H1 (cell line): ENCODE measurements around the gene TRHDE. TPM values are rescaled to one million over a fixed set of nuclear protein-coding genes. Genes with fewer than 3 reads are reported as not detected.

ENCODE experiments used
- CTCF ChIA-PET: fragments of 300-600 bp; sonication (Branson Sonifier 250); formaldehyde crosslinking; loops from one replicate; lab custom pipeline; 2021; ENCODE audit not compliant: partially characterized antibody; lab: Charles Lee
- POLR2A ChIA-PET: fragments of 300-600 bp; sonication (Branson Sonifier 250); formaldehyde crosslinking; loops from one replicate; lab custom pipeline; 2021; ENCODE audit warnings: inconsistent platforms; ENCODE audit not compliant: partially characterized antibody; lab: Charles Lee
- DNase-seq, 2 experiments: peaks; one replicate each; pipeline versions ENCODE4 v3.0.0 to v3.0.0-alpha.2; 2010 to 2022; ENCODE audit warnings: low spot score in 2 of 2, low read depth in 1 of 2, mixed read lengths in 1 of 2
- FAIRE-seq: peaks from 2 replicates; lab custom pipeline; 2011; peaks lifted over from hg19 to GRCh38; lab: Jason Lieb, UNC
- H2AFZ ChIP-seq: 2 replicates; pipeline ENCODE4 v1.8.1; 2012; ENCODE audit warnings: low read length, inconsistent platforms
- H2AK5ac ChIP-seq: 2 replicates; pipeline ENCODE4 v1.6.1; 2013; ENCODE audit warnings: low read depth, low read length
- H2BK120ac ChIP-seq: replicated peaks from 2 replicates; pipeline ENCODE3; 2013; ENCODE audit warnings: low read depth, low read length, inconsistent platforms
- H2BK12ac ChIP-seq: 2 replicates; pipeline ENCODE4 v1.6.1; 2013; ENCODE audit warnings: low read depth, low read length
- H2BK15ac ChIP-seq: 2 replicates; pipeline ENCODE4 v1.6.1; 2013; ENCODE audit warnings: low read length
- H2BK20ac ChIP-seq: 2 replicates; pipeline ENCODE4 v1.6.1; 2013; ENCODE audit warnings: low read length
- H2BK5ac ChIP-seq: 2 replicates; pipeline ENCODE4 v1.6.1; 2013; ENCODE audit warnings: low read depth, low read length
- H3K14ac ChIP-seq: 2 replicates; pipeline ENCODE4 v1.6.1; 2013; ENCODE audit warnings: inconsistent platforms; ENCODE audit not compliant: insufficient read length
- H3K18ac ChIP-seq: 2 replicates; pipeline ENCODE4 v1.6.1; 2013; ENCODE audit warnings: low read length; ENCODE audit errors: extremely low read depth
- H3K23ac ChIP-seq: 2 replicates; pipeline ENCODE4 v1.6.1; 2013; ENCODE audit warnings: inconsistent platforms; ENCODE audit not compliant: insufficient read length
- H3K23me2 ChIP-seq: 2 replicates; pipeline ENCODE4 v1.6.1; 2013; ENCODE audit warnings: low read depth, low read length
- H3K27ac ChIP-seq: 2 replicates; pipeline ENCODE4 v1.6.1; 2011; ENCODE audit warnings: low read depth, low read length, inconsistent platforms
- H3K27me3 ChIP-seq, 4 experiments: replicated peaks in 1 of 4; 1 replicate in 1 of 4; 2 replicates in 3 of 4; pipeline versions ENCODE4 v1.6.1 to v1.8.1; 2011 to 2013; ENCODE audit warnings: low read length in 3 of 4, mild to moderate bottlenecking in 3 of 4, inconsistent platforms in 2 of 4, mixed read lengths in 2 of 4, moderate library complexity in 1 of 4; ENCODE audit not compliant: control insufficient read depth in 3 of 4, insufficient read depth in 3 of 4; ENCODE audit errors: extremely low read depth in 1 of 4
- H3K36me3 ChIP-seq, 4 experiments: 2 replicates each; pipeline versions ENCODE4 v1.6.1 to v1.8.1; 2011 to 2013; ENCODE audit warnings: mild to moderate bottlenecking in 4 of 4, low read length in 3 of 4, moderate library complexity in 2 of 4, control low read depth in 1 of 4, inconsistent platforms in 1 of 4; ENCODE audit not compliant: insufficient read depth in 4 of 4, control insufficient read depth in 2 of 4
- H3K4ac ChIP-seq: replicated peaks from 2 replicates; pipeline ENCODE3; 2013; ENCODE audit warnings: low read length, low read depth, mixed read lengths, inconsistent platforms; ENCODE audit not compliant: insufficient read length
- H3K4me1 ChIP-seq, 4 experiments: replicated peaks in 1 of 4; 1 replicate in 1 of 4; 2 replicates in 3 of 4; pipeline versions ENCODE4 v1.6.1 to v1.8.1; 2011 to 2013; ENCODE audit warnings: low read length in 3 of 4, inconsistent platforms in 2 of 4, mixed read lengths in 1 of 4; ENCODE audit not compliant: insufficient read depth in 4 of 4, control insufficient read depth in 3 of 4
- H3K4me2 ChIP-seq, 2 experiments: 2 replicates each; pipeline versions ENCODE4 v1.6.1 to v1.8.1; 2011 to 2013; ENCODE audit warnings: low read depth in 2 of 2, low read length in 2 of 2, control low read depth in 1 of 2, inconsistent platforms in 1 of 2, mild to moderate bottlenecking in 1 of 2; ENCODE audit not compliant: insufficient read depth in 1 of 2
- H3K4me3 ChIP-seq, 4 experiments: fragments of 200-600, 300-600 bp in 1 of 4; sonication (generic), shearing (Covaris generic), sonication (Bioruptor Twin) in 1 of 4; 2 replicates each; pipeline versions ENCODE4 v1.5.1 to v1.8.1; 2011 to 2016; ENCODE audit warnings: low read length in 4 of 4, low read depth in 3 of 4, control low read depth in 2 of 4, inconsistent platforms in 2 of 4, mild to moderate bottlenecking in 2 of 4, mixed read lengths in 1 of 4, moderate library complexity in 1 of 4; ENCODE audit not compliant: insufficient read depth in 2 of 4; ENCODE audit errors: extremely low read depth in 1 of 4
- H3K56ac ChIP-seq: replicated peaks from 2 replicates; pipeline ENCODE3; 2013; ENCODE audit warnings: low read depth, mild to moderate bottlenecking, mixed read lengths, low read length, inconsistent platforms; ENCODE audit not compliant: insufficient read length
- H3K79me1 ChIP-seq: 2 replicates; pipeline ENCODE4 v1.6.1; 2013; ENCODE audit warnings: low read depth, low read length, control low read depth
- H3K79me2 ChIP-seq, 2 experiments: 2 replicates each; pipeline versions ENCODE4 v1.6.1 to v1.8.1; 2012 to 2013; ENCODE audit warnings: low read length in 2 of 2, mild to moderate bottlenecking in 2 of 2, inconsistent platforms in 1 of 2; ENCODE audit not compliant: insufficient read depth in 2 of 2, control insufficient read depth in 1 of 2
- H3K9ac ChIP-seq, 4 experiments: replicated peaks in 1 of 4; 1 replicate in 1 of 4; 2 replicates in 3 of 4; pipeline versions ENCODE4 v1.6.1 to v1.8.1; 2011 to 2013; ENCODE audit warnings: low read depth in 3 of 4, low read length in 3 of 4, control low read depth in 2 of 4, mild to moderate bottlenecking in 2 of 4, moderate library complexity in 2 of 4, inconsistent platforms in 1 of 4; ENCODE audit errors: extremely low read depth in 1 of 4
- H3K9me3 ChIP-seq, 2 experiments: 2 replicates each; pipeline versions ENCODE4 v1.6.1 to v1.8.1; 2012 to 2013; ENCODE audit warnings: mild to moderate bottlenecking in 2 of 2, moderate library complexity in 2 of 2, control low read depth in 1 of 2, inconsistent platforms in 1 of 2, low read depth in 1 of 2, low read length in 1 of 2, mixed read lengths in 1 of 2; ENCODE audit not compliant: insufficient read depth in 2 of 2
- H4K20me1 ChIP-seq, 2 experiments: replicated peaks in 1 of 2; 2 replicates each; pipeline versions ENCODE3 to v1.8.1; 2011 to 2013; ENCODE audit warnings: inconsistent platforms in 2 of 2, low read length in 2 of 2, mild to moderate bottlenecking in 1 of 2; ENCODE audit not compliant: insufficient read depth in 2 of 2, control insufficient read depth in 1 of 2
- H4K5ac ChIP-seq: 2 replicates; pipeline ENCODE4 v1.6.1; 2013; ENCODE audit warnings: low read length, low read depth, mixed read lengths, inconsistent platforms; ENCODE audit not compliant: insufficient read length
- H4K8ac ChIP-seq: 2 replicates; pipeline ENCODE4 v1.8.0; 2013; ENCODE audit warnings: mild to moderate bottlenecking, moderate library complexity, low read length, inconsistent platforms; ENCODE audit not compliant: insufficient read depth; ENCODE audit errors: extremely low read depth
- H4K91ac ChIP-seq: replicated peaks from 2 replicates; pipeline ENCODE3; 2013; ENCODE audit warnings: low read length, mixed read lengths, inconsistent platforms; ENCODE audit not compliant: insufficient read length
- EP300 ChIP-seq, 2 experiments: IDR thresholded peaks; 1 replicate in 1 of 2; 2 replicates in 1 of 2; pipeline ENCODE4 v1.6.1; 2011 to 2012; ENCODE audit warnings: low read depth in 2 of 2, low read length in 2 of 2, mild to moderate bottlenecking in 2 of 2, borderline replicate concordance in 1 of 2, inconsistent platforms in 1 of 2, moderate library complexity in 1 of 2
- EZH2 ChIP-seq: fragments of 200-600 bp; sonication (generic); IDR thresholded peaks from 2 replicates; pipeline ENCODE4 v1.7.1; 2012; ENCODE audit warnings: low read depth, mild to moderate bottlenecking, moderate library complexity, low read length, inconsistent platforms; ENCODE audit not compliant: severe bottlenecking
- TEAD4 ChIP-seq: IDR thresholded peaks from 2 replicates; pipeline ENCODE4 v1.6.1; 2012; ENCODE audit warnings: low read depth, low read length, inconsistent platforms, mixed read lengths
- WGBS, 2 experiments: shearing (Covaris generic) in 1 of 2; methylation state at CpG; one replicate each; pipeline versions ENCODE4 v1.1.6 to v1.1.7; 2013 to 2015; ENCODE audit warnings: low lambda C conversion rate in 2 of 2, mixed read lengths in 2 of 2, inconsistent platforms in 1 of 2, low coverage in 1 of 2, missing lambda C conversion rate in 1 of 2; ENCODE audit not compliant: insufficient replicate concordance in 2 of 2, insufficient coverage in 1 of 2, insufficient read length in 1 of 2; ENCODE audit errors: extremely low coverage in 1 of 2, missing lambda C conversion rate in 1 of 2; 5-methylcytosine and 5-hydroxymethylcytosine counted together
- polyA plus RNA-seq, 7 experiments: library from polyadenylated mRNA; depleted of rRNA in 3 of 7; stranded (reverse) in 5 of 7; unstranded in 2 of 7; fragments of >200 nt in 5 of 7; fragments of 200-250 nt in 2 of 7; gene quantifications; 1 replicate in 5 of 7; 2 replicates in 1 of 7; 4 replicates in 1 of 7; pipeline versions ENCODE4 v1.2.1 to v1.2.3, GENCODE V29; 2011 to 2013; ENCODE audit warnings: missing spikeins in 2 of 7, mixed read lengths in 2 of 7
- total RNA-seq: library from RNA; stranded (reverse); fragmentation: NEBNext Ultra II Directional; extraction: Animal tissue kit (Norgen Biotek cat#: 25700); gene quantifications from 2 replicates; pipeline ENCODE4 v1.2.1, GENCODE V29; 2021

The TRHDE gene
- total and polyA plus RNA-seq, 2 of the 8 experiments (the other 6 are each of a cell fraction or from before 2014, with no cell fraction given): 1.3 to 5.0 TPM

GRCh38 chr12:72293701-72294100 lies 21.5 kb downstream of the TRHDE start:
- Histone ChIP-seq H2BK120ac (no peak overlapping the region), H3K27ac (no peak overlapping the region), H3K27me3 (no peaks in the 10 kb centered on the region), H2AFZ (no peak overlapping the region), H4K8ac (peak overlapping the region; percentile 48; the same call in 1 of the 2 replicates), H3K23me2 (no peaks in the 10 kb centered on the region; the same call in 1 of the 2 replicates), H2BK12ac (no peak overlapping the region), H4K20me1 (no peaks in the 10 kb centered on the region), H3K14ac (no peak overlapping the region), H3K23ac (no peak overlapping the region), H4K91ac (no peak overlapping the region), H2BK15ac (no peak overlapping the region), H3K4me3 (no peak overlapping the region), H3K79me2 (no peaks in the 10 kb centered on the region), H2BK20ac (no peak overlapping the region), H4K5ac (no peak overlapping the region), H3K18ac (no peak overlapping the region), H3K9ac (no peak overlapping the region), H3K36me3 (no peaks in the 10 kb centered on the region), H3K79me1 (0 out of 2 replicates have a peak, but pooled peaks cover 2% of the 10 kb centered on the region), H3K56ac (no peak overlapping the region), H3K4ac (no peak overlapping the region), H3K4me1 (no peaks in the 10 kb centered on the region; a peak in 1 of 7 replicates), H3K9me3 (no peaks in the 10 kb centered on the region), H3K4me2 (no peak overlapping the region), H2BK5ac (no peak overlapping the region), H2AK5ac (no peak overlapping the region)
- WGBS, 2 experiments: 94% methylated on average over 6 of the region's 6 CpGs; no CpG with 5 or more reads in 1 of the 2 experiments
- no peak for DNase-seq
- no peak for FAIRE-seq
- POLR2A ChIA-PET: no interaction called here
- TF ChIP-seq EP300 (IDR thresholded peaks at IDR 0.05; ENCODE audit: borderline replicate concordance in 1 of 2, low read depth in 2 of 2, low read length in 2 of 2): no peak
- TF ChIP-seq TEAD4: no peak
- no peak for TF ChIP-seq EZH2
- CTCF ChIA-PET: interaction anchor here (0.7 to 2.5 kb wide), 5 partner anchors 9 to 52 kb away, joined by 3 to 8 read pairs (median 4); partner anchors contain the start of gene TRHDE
